K562 (cell line): Measurements from ENCODE around the gene NDST3. TPM values are rescaled to one million over a fixed set of nuclear protein-coding genes. Genes with fewer than 3 reads are reported as not detected.

Experiments
- ATAC-seq: fragments of 200-7000 bp; cut with Tn5 transposase; 3 replicates; pipeline ENCODE4 v1.9.1; 2020; ENCODE audit warnings: moderate library complexity
- BruUV-seq: library from RNA; stranded (reverse); fragments of 400-500 nt; replicated peaks from 2 replicates; lab custom pipeline; 2021; lab: Mats Ljungman, UMichigan
- CTCF ChIA-PET: fragments of 300-600 bp; formaldehyde crosslinking; extraction: SDS; loops from one replicate; lab custom pipeline; 2021; ENCODE audit warnings: low intra/inter-chr PET ratio; lab: Yijun Ruan, JAX
- POLR2A ChIA-PET: fragments of 300-600, 350-650 bp; sonication (Branson Sonifier 250); formaldehyde crosslinking; extraction: SDS; loops from one replicate; lab custom pipeline; 2021; ENCODE audit warnings: antibody characterized with exemption, inconsistent platforms; lab: Yijun Ruan, JAX
- DNase-seq, 4 experiments: peaks; one replicate each; pipeline versions ENCODE4 v3.0.0 to v3.0.0-alpha.2; 2011 to 2018; ENCODE audit warnings: low spot score in 3 of 4, mixed read lengths in 3 of 4; ENCODE audit errors: extremely low read depth in 1 of 4
- FAIRE-seq: peaks from 2 replicates; lab custom pipeline; 2011; peaks lifted over from hg19 to GRCh38; lab: Jason Lieb, UNC
- H2AFZ ChIP-seq: 2 replicates; pipeline ENCODE4 v1.6.0; 2011; ENCODE audit warnings: low read depth, low read length, control low read depth, inconsistent platforms
- H3K27ac ChIP-seq: fragments of 200-600 bp; 3 replicates; pipeline ENCODE4 v1.8.0; 2011; ENCODE audit warnings: low read depth, mild to moderate bottlenecking, control low read depth, inconsistent platforms, low read length, moderate library complexity, mixed read lengths; ENCODE audit errors: extremely low read depth
- H3K27me3 ChIP-seq, 2 experiments: fragments of 300-600 bp in 1 of 2; 2 replicates in 1 of 2; 3 replicates in 1 of 2; pipeline versions ENCODE4 v1.6.0 to v1.8.0; 2011; ENCODE audit warnings: inconsistent platforms in 2 of 2, low read length in 2 of 2, mild to moderate bottlenecking in 1 of 2, mixed read lengths in 1 of 2, moderate library complexity in 1 of 2; ENCODE audit not compliant: control insufficient read depth in 2 of 2, insufficient read depth in 2 of 2
- H3K36me3 ChIP-seq: fragments of 300-600 bp; 3 replicates; pipeline ENCODE4 v1.8.0; 2011; ENCODE audit warnings: mild to moderate bottlenecking, low read length, inconsistent platforms; ENCODE audit not compliant: control insufficient read depth, insufficient read depth
- H3K4me1 ChIP-seq, 2 experiments: fragments of 200-600 bp in 1 of 2; replicated peaks in 1 of 2; 2 replicates in 1 of 2; 3 replicates in 1 of 2; pipeline versions ENCODE4 v1.5.1 to v1.8.0; 2011; ENCODE audit warnings: inconsistent platforms in 2 of 2, low read length in 2 of 2, mild to moderate bottlenecking in 1 of 2, mixed read lengths in 1 of 2, moderate library complexity in 1 of 2; ENCODE audit not compliant: control insufficient read depth in 2 of 2, insufficient read depth in 2 of 2
- H3K4me2 ChIP-seq: 2 replicates; pipeline ENCODE4 v1.6.1; 2011; ENCODE audit warnings: low read length, control low read depth, inconsistent platforms, mixed read lengths; ENCODE audit not compliant: insufficient read depth
- H3K4me3 ChIP-seq: fragments of 200-600 bp; sonication (generic), shearing (Covaris generic); 2 replicates; pipeline ENCODE4 v1.5.1; 2016; ENCODE audit warnings: control low read depth, inconsistent platforms
- H3K79me2 ChIP-seq: fragments of 200-600 bp; 3 replicates; pipeline ENCODE4 v1.8.0; 2011; ENCODE audit warnings: low read length, inconsistent platforms; ENCODE audit not compliant: control insufficient read depth, insufficient read depth
- H3K9ac ChIP-seq, 2 experiments: 2 replicates each; pipeline versions ENCODE4 v1.6.0 to v1.6.1; 2011; ENCODE audit warnings: low read depth in 2 of 2, low read length in 2 of 2, control low read depth in 1 of 2, inconsistent platforms in 1 of 2, mild to moderate bottlenecking in 1 of 2, mixed read lengths in 1 of 2; ENCODE audit not compliant: insufficient read depth in 1 of 2
- H3K9me1 ChIP-seq: one replicate; pipeline ENCODE4 v1.6.0; 2011; ENCODE audit warnings: inconsistent platforms, mild to moderate bottlenecking, low read length, moderate library complexity; ENCODE audit not compliant: control insufficient read depth, insufficient read depth
- H3K9me3 ChIP-seq: replicated peaks from 2 replicates; pipeline ENCODE4 v1.5.1; 2011; ENCODE audit warnings: low read depth, low read length, inconsistent platforms; ENCODE audit not compliant: control insufficient read depth, insufficient read depth
- H4K20me1 ChIP-seq: replicated peaks from 2 replicates; pipeline ENCODE4 v1.6.1; 2011; ENCODE audit warnings: low read length, inconsistent platforms, mixed read lengths; ENCODE audit not compliant: control insufficient read depth, insufficient read depth
- ATF7 ChIP-seq: fragments of 450-650 bp; IDR thresholded peaks from 2 replicates; pipeline ENCODE4 v1.7.1; 2014; ENCODE audit warnings: mild to moderate bottlenecking, moderate library complexity
- CHD1 ChIP-seq: fragments of 200-600 bp; sonication (generic); IDR thresholded peaks from one replicate; pipeline ENCODE4 v1.6.1; 2012; ENCODE audit warnings: mild to moderate bottlenecking, moderate library complexity, low read length, inconsistent platforms
- ETV6 ChIP-seq, 3 experiments: fragments of 150-350 bp in 1 of 3; sonication (generic) in 1 of 3; formaldehyde crosslinking in 1 of 3; IDR thresholded peaks; 2 replicates each; pipeline versions ENCODE4 v1.6.1 to v1.8.0; 2014 to 2022; ENCODE audit warnings: borderline replicate concordance in 2 of 3, low read depth in 2 of 3, antibody characterized with exemption in 1 of 3, low read length in 1 of 3, mild to moderate bottlenecking in 1 of 3, missing genetic modification reagents in 1 of 3
- KDM2B ChIP-seq: fragments of 250-450 bp; sonication (Bioruptor Pico); IDR thresholded peaks from 2 replicates; pipeline ENCODE4 v1.8.0; 2021; ENCODE audit warnings: mild to moderate bottlenecking, moderate library complexity
- MIER1 ChIP-seq: fragments of 450-650 bp; IDR thresholded peaks from 2 replicates; pipeline ENCODE4 v1.6.1; 2016; ENCODE audit warnings: antibody characterized with exemption, mild to moderate bottlenecking, low read depth
- RBBP5 ChIP-seq: fragments of 200-600 bp; sonication (generic); IDR thresholded peaks from 2 replicates; pipeline ENCODE4 v1.6.1; 2012; ENCODE audit warnings: borderline replicate concordance, mild to moderate bottlenecking, low read length, control low read depth, inconsistent platforms; ENCODE audit not compliant: insufficient read depth, poor library complexity, severe bottlenecking
- RBM14 ChIP-seq: fragments of 200-400 bp; formaldehyde crosslinking; IDR thresholded peaks from 2 replicates; pipeline ENCODE4 v1.6.1; 2018; ENCODE audit warnings: low read depth, mild to moderate bottlenecking, low read length, moderate library complexity, borderline replicate concordance; ENCODE audit not compliant: insufficient read depth
- SMARCB1 ChIP-seq: IDR thresholded peaks from 2 replicates; pipeline ENCODE4 v1.6.1; 2011; ENCODE audit warnings: improper control_type of control experiment, low read depth; ENCODE audit not compliant: insufficient read length
- TCF7 ChIP-seq: sonication (generic); IDR thresholded peaks from 2 replicates; pipeline ENCODE4 v1.6.1; 2016; ENCODE audit warnings: antibody characterized with exemption, borderline replicate concordance
- THAP12 ChIP-seq: fragments of 250-450 bp; sonication (Bioruptor Pico); IDR thresholded peaks from 2 replicates; pipeline ENCODE4 v1.9.0; 2021; ENCODE audit warnings: mild to moderate bottlenecking, inconsistent platforms
- YY1 ChIP-seq, 3 experiments: IDR thresholded peaks; 2 replicates each; pipeline ENCODE4 v1.6.1; 2011; ENCODE audit warnings: low read length in 2 of 3, mild to moderate bottlenecking in 2 of 3, moderate library complexity in 2 of 3, borderline replicate concordance in 1 of 3, control low read depth in 1 of 3, low read depth in 1 of 3; ENCODE audit not compliant: insufficient read depth in 3 of 3, insufficient replicate concordance in 2 of 3, control insufficient read depth in 1 of 3, insufficient read length in 1 of 3; ENCODE audit errors: extremely low read depth in 1 of 3
- ZBTB34 ChIP-seq: fragments of 250-450 bp; sonication (Bioruptor Pico); IDR thresholded peaks from 2 replicates; pipeline ENCODE4 v1.8.0; 2021; ENCODE audit warnings: mild to moderate bottlenecking, moderate library complexity
- ZBTB7A ChIP-seq: IDR thresholded peaks from 2 replicates; pipeline ENCODE4 v1.6.1; 2011; ENCODE audit warnings: low read depth, mild to moderate bottlenecking, low read length, moderate library complexity, borderline replicate concordance; ENCODE audit not compliant: control insufficient read depth
- WGBS: fragments of 100-300 bp; shearing (Covaris generic); methylation state at CpG from one replicate; pipeline ENCODE4 v1.1.6; 2016; ENCODE audit warnings: low coverage, mixed read lengths; ENCODE audit not compliant: insufficient coverage; ENCODE audit errors: missing lambda C conversion rate; 5-methylcytosine and 5-hydroxymethylcytosine counted together
- in situ Hi-C: fragments of 300-500 bp; cut with MboI; formaldehyde crosslinking; loops from 4 replicates; pipeline ENCODE4 v1.15.0; 2018; ENCODE audit warnings: inconsistent platforms, mixed read lengths
- intact Hi-C: fragments of 100-400 bp; cut with micrococcal nuclease; formaldehyde crosslinking; loops from 2 replicates; pipeline ENCODE4 v1.14.2; 2022
- polyA plus RNA-seq, 8 experiments: library from polyadenylated mRNA; depleted of rRNA in 4 of 8; stranded (reverse) in 5 of 8; unstranded in 3 of 8; fragments of >200 nt; fragmentation: Nextera tagmentation in 2 of 8; fragmentation: Illumina TruSeq in 1 of 8; extraction: Ambion mirVana in 2 of 8; extraction: Trizol in 1 of 8; gene quantifications; 2 replicates each; pipeline versions ENCODE4 v1.2.1 to v1.2.3, GENCODE V29; 2011 to 2014; ENCODE audit warnings: inconsistent platforms in 1 of 8, missing spikeins in 1 of 8
- total RNA-seq, 7 experiments: library from RNA; depleted of rRNA in 6 of 7; stranded (reverse); fragments of >200 nt in 6 of 7; fragmentation: Illumina TruSeq in 2 of 7; extraction: Trizol in 2 of 7; gene quantifications; 2 replicates each; pipeline versions ENCODE4 v1.2.1 to v1.2.3, GENCODE V29; 2011 to 2021; ENCODE audit warnings: low replicate concordance in 1 of 7
- TF ChIP-seq, protein P1 (sequence below): fragments of 450-650 bp; formaldehyde crosslinking; IDR thresholded peaks from 2 replicates; pipeline ENCODE4 v1.4.0; 2020; ENCODE audit warnings: mild to moderate bottlenecking, moderate library complexity

The NDST3 gene
- total and polyA plus RNA-seq, 9 of the 15 experiments (the other 6 are each of a cell fraction or from before 2014, with no cell fraction given) = not detected

DNA sequence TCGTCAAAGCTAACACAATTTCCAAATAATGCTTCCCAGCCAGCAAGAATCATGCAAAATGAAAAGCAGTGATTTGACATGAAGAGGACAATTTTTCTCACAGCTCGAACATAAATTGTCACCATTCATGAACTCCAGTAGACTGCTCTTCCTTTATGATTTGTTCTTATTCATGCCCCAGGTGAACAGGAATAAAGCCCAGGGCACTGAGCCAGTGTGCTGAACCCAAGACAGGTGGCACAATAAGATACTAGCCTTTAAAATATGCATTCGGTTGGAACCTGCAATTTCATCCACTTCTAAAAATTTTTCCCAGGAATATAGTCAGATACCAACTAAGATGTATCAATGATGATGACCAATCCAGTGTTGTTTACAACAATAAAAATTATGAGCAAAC lies 178.8 kb downstream of the NDST3 start (continued):
- TF ChIP-seq, protein P1, sequence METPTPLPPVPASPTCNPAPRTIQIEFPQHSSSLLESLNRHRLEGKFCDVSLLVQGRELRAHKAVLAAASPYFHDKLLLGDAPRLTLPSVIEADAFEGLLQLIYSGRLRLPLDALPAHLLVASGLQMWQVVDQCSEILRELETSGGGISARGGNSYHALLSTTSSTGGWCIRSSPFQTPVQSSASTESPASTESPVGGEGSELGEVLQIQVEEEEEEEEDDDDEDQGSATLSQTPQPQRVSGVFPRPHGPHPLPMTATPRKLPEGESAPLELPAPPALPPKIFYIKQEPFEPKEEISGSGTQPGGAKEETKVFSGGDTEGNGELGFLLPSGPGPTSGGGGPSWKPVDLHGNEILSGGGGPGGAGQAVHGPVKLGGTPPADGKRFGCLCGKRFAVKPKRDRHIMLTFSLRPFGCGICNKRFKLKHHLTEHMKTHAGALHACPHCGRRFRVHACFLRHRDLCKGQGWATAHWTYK (CRISPR knock-in tag) = no peak

DNA sequence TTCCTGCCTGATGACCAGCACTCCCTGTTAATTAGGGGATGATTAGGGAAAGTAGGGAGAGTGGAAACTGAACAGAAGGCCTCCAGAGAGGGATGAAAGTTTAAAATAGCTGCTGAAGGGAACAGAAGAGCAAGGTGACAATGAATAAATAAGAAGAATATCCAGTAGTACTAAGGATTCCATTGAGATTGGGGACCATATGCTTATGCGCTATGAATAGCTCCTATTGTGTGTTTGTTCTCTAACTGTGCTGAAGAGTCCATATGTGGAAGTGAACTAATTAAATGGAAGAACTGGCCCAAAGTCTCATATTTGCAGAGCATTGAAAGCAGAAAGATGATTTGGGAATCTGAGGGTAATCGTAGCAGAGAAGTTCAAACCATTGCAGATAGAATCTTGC lies 181.5 kb downstream of the NDST3 start:
- in situ Hi-C loops (no loop called here), intact Hi-C loops (no loop called here)
- no peaks in the 10 kb centered on the region for H3K9me1 ChIP-seq
- no peak overlapping the region for H2AFZ ChIP-seq
- no peak overlapping the region for H3K4me2 ChIP-seq
- no peaks in the 10 kb centered on the region for H3K27me3 ChIP-seq
- ChIA-PET CTCF (no interaction called here), POLR2A (no interaction called here)
- no peaks in the 10 kb centered on the region for H4K20me1 ChIP-seq
- H3K4me3 ChIP-seq = no peak overlapping the region
- H3K79me2 ChIP-seq = no peaks in the 10 kb centered on the region
- no peaks in the 10 kb centered on the region for H3K4me1 ChIP-seq
- 0% methylated on average over 2 of the region's 2 CpGs for WGBS
- FAIRE-seq (no peak), ATAC-seq (no peak), DNase-seq (no peak)
- H3K36me3 ChIP-seq = no peaks in the 10 kb centered on the region
- no peak overlapping the region for H3K27ac ChIP-seq
- no TSS peak for BruUV-seq
- no peak overlapping the region for H3K9ac ChIP-seq
- H3K9me3 ChIP-seq = no peaks in the 10 kb centered on the region
- TF ChIP-seq SMARCB1 (no peak), KDM2B (no peak), ZBTB7A (no peak), MIER1 (no peak), YY1 (IDR thresholded peaks at IDR 0.05; ENCODE audit: borderline replicate concordance in 1 of 3, control insufficient read depth in 1 of 3, extremely low read depth in 1 of 3, insufficient read depth in 3 of 3, insufficient read length in 1 of 3, insufficient replicate concordance in 2 of 3, low read depth in 1 of 3, low read length in 2 of 3) (no peak), ATF7 (no peak), RBBP5 (no peak), ETV6 (IDR thresholded peaks at IDR 0.05; ENCODE audit: borderline replicate concordance in 1 of 2, low read depth in 2 of 2, low read length in 1 of 2) (no peak), ETV6 (CRISPR knock-in tag; IDR thresholded peaks at IDR 0.05; ENCODE audit: borderline replicate concordance) (no peak), ZBTB34 (CRISPR knock-in tag) (no peak), CHD1 (no peak), RBM14 (no peak), THAP12 (CRISPR knock-in tag) (no peak), TCF7 (no peak)
